Esophagus squamous epithelium (tissue), 5 donors: Measurements from ENCODE around the gene FHOD3. TPM values are rescaled to one million over a fixed set of nuclear protein-coding genes. Genes with fewer than 3 reads are reported as not detected.

ENCODE experiments used
- DNase-seq: peaks from one replicate; lab custom pipeline; 2025; lab: John Stamatoyannopoulos, UW
- H3K27ac ChIP-seq, 4 donors: fragments of 200-600 bp; sonication (generic); one replicate each; pipeline ENCODE4 v1.5.1; 2016 to 2019; ENCODE audit warnings: mild to moderate bottlenecking in 1 of 4
- H3K27me3 ChIP-seq, 4 donors: fragments of 200-600 bp; sonication (generic); 1 replicate in 3 of 4; 2 replicates in 1 of 4; pipeline versions ENCODE4 v1.5.1 to v1.6.0; 2017 to 2021; ENCODE audit warnings: antibody characterized with exemption in 1 of 4
- H3K36me3 ChIP-seq, 3 donors: fragments of 200-600 bp; sonication (generic); one replicate each; pipeline ENCODE4 v1.5.1; 2016 to 2019
- H3K4me1 ChIP-seq, 3 donors: fragments of 200-600 bp; sonication (generic); one replicate each; pipeline ENCODE4 v1.5.1; 2017 to 2019
- H3K4me3 ChIP-seq, 4 donors: fragments of 200-600 bp; sonication (generic); 1 replicate in 3 of 4; 2 replicates in 1 of 4; pipeline ENCODE4 v1.5.1; 2016 to 2019; ENCODE audit warnings: mild to moderate bottlenecking in 2 of 4, moderate library complexity in 1 of 4
- H3K9me3 ChIP-seq, 3 donors: fragments of 200-600 bp; sonication (generic); one replicate each; pipeline ENCODE4 v1.5.1; 2016 to 2019
- CTCF ChIP-seq, 6 experiments: fragments of 450-650 bp in 4 of 6; fragments of 200-600 bp in 2 of 6; sonication (generic) in 2 of 6; IDR thresholded peaks; one replicate each; pipeline ENCODE4 v1.5.1; 2016 to 2019; ENCODE audit warnings: antibody characterized with exemption in 6 of 6, mild to moderate bottlenecking in 4 of 6, moderate library complexity in 4 of 6
- POLR2A ChIP-seq, 4 donors: fragments of 450-650 bp; IDR thresholded peaks; one replicate each; pipeline ENCODE4 v1.6.1; 2017; ENCODE audit warnings: antibody characterized with exemption in 4 of 4, mild to moderate bottlenecking in 4 of 4, moderate library complexity in 3 of 4
- WGBS, 2 donors: methylation state at CpG; one replicate each; pipeline ENCODE4 v1.1.5; 2018; 5-methylcytosine and 5-hydroxymethylcytosine counted together
- intact Hi-C: fragments of 100-400 bp; cut with DNase I; formaldehyde crosslinking; loops from one replicate; pipeline ENCODE4 v1.15.0; 2022
- total RNA-seq, 4 donors: library from RNA; depleted of rRNA; stranded (reverse); fragments of >200 nt; gene quantifications; one replicate each; pipeline ENCODE4 v1.1.0, GENCODE V29; 2016
- donor health status: DM: yes; HTN: yes; CAD: no.

Gene FHOD3
- total RNA-seq, 4 donors from 2014 or later, result 3.1 to 29.6 (median 5.7) TPM

GRCh38 chr18:36411745-36412168 lies 114.2 kb downstream of the FHOD3 start:
- no peaks in the 10 kb centered on the region for H3K9me3 ChIP-seq
- TF ChIP-seq CTCF (IDR thresholded peaks at IDR 0.05), result peak in 1 of 6 experiments; percentile 49
- TF ChIP-seq POLR2A (IDR thresholded peaks at IDR 0.05), result no peak
- H3K36me3 ChIP-seq, result no peaks in the 10 kb centered on the region
- H3K27me3 ChIP-seq, result no peaks in the 10 kb centered on the region
- no peak overlapping the region for H3K4me3 ChIP-seq
- H3K27ac ChIP-seq, result no peak overlapping the region
- intact Hi-C loops, result no loop called here
- no peaks in the 10 kb centered on the region for H3K4me1 ChIP-seq
- WGBS, 2 donors, result 73 to 80% methylated on average over 2 to 3 of the region's 3 CpGs
- DNase-seq, result no peak

GRCh38 chr18:36412778-36413177 lies 115.3 kb downstream of the FHOD3 start:
- Histone ChIP-seq H3K36me3 (no peaks in the 10 kb centered on the region), H3K4me1 (no peaks in the 10 kb centered on the region), H3K27ac (no peak overlapping the region), H3K9me3 (no peaks in the 10 kb centered on the region), H3K27me3 (no peaks in the 10 kb centered on the region), H3K4me3 (no peak overlapping the region)
- TF ChIP-seq CTCF (IDR thresholded peaks at IDR 0.05) (peak in 1 of 6 experiments; percentile 34), POLR2A (IDR thresholded peaks at IDR 0.05) (no peak)
- WGBS, 2 donors, result 75 to 94% methylated on average over 1 of the region's 1 CpG
- DNase-seq, result no peak
- intact Hi-C loops, result no loop called here

- no peak for DNase-seq
- no peaks in the 10 kb centered on the region for H3K9me3 ChIP-seq
- H3K27me3 ChIP-seq, result no peaks in the 10 kb centered on the region
- no peaks in the 10 kb centered on the region for H3K36me3 ChIP-seq
- H3K4me3 ChIP-seq, result no peak overlapping the region
- TF ChIP-seq CTCF (IDR thresholded peaks at IDR 0.05), result no peak
- no peak for TF ChIP-seq POLR2A (IDR thresholded peaks at IDR 0.05)
- intact Hi-C loops, result no loop called here
- WGBS, 2 donors, result 68 to 86% methylated on average over 1 of the region's 1 CpG
- H3K4me1 ChIP-seq, result peaks cover 0 to 13% (median 0%) of the 10 kb centered on the region in 3 donors
- H3K27ac ChIP-seq, result no peak overlapping the region
Observed at GRCh38 chr18:36415171-36415570, 117.7 kb downstream of the FHOD3 start.

- intact Hi-C loops, result no loop called here
- Histone ChIP-seq H3K4me1 (peaks cover 0 to 18% (median 0%) of the 10 kb centered on the region in 3 donors), H3K27ac (no peak overlapping the region), H3K9me3 (no peaks in the 10 kb centered on the region), H3K36me3 (no peaks in the 10 kb centered on the region), H3K27me3 (no peaks in the 10 kb centered on the region), H3K4me3 (no peak overlapping the region)
- TF ChIP-seq CTCF (IDR thresholded peaks at IDR 0.05) (no peak), POLR2A (IDR thresholded peaks at IDR 0.05) (no peak)
- WGBS, 2 donors, result 58 to 69% methylated on average over 2 of the region's 2 CpGs
- no peak for DNase-seq
Observed at GRCh38 chr18:36415625-36416024, 118.1 kb downstream of the FHOD3 start.

DNA sequence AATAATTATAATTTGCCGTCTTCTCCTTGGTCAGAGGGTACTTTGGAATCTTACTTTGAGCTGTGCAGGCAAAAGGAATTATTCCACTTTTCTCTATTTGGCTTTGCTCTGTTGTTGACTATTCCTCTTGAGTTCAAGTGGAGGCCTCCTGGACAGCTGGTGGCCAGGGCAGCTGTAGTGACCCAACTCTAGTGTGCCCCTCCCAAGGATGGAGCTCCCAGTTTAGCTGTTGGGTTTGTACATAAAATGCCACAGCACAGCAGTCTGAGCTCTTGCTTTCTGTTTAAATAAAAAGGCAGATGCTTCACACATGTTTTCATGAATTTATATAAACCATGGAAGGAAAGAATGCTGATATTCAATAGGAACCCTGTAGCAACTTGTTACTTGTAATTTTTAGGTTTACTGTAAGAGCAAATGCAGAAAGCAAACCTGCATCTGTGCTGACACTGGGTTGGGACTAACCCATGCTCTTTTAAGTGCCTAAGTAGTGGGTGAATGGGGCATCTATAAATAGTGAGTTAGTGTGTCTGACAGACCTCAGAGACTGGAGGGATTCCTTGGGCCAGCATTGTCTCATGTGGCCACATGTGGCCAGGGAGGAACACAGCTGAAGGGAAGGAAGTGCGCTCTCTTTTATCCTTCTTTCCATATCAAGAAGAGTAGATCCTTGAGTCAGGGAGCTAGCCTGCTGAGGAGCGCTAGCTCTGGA lies 121.8 kb downstream of the FHOD3 start:
- Histone ChIP-seq H3K4me1 (peaks cover 0 to 19% (median 0%) of the 10 kb centered on the region in 3 donors), H3K36me3 (no peaks in the 10 kb centered on the region), H3K27ac (peak overlapping the region in 1 of 4 donors; percentile 36), H3K9me3 (no peaks in the 10 kb centered on the region), H3K4me3 (no peak overlapping the region), H3K27me3 (no peaks in the 10 kb centered on the region)
- no peak for TF ChIP-seq POLR2A (IDR thresholded peaks at IDR 0.05)
- TF ChIP-seq CTCF (IDR thresholded peaks at IDR 0.05), result no peak
- intact Hi-C loops, result no loop called here
- 86 to 97% methylated on average over 3 of the region's 3 CpGs for WGBS, 2 donors
- DNase-seq, result no peak
